Neuronal stem cell (in vitro differentiated cells): ENCODE results near the gene FN3KRP.

Source experiments
- DNase-seq: peaks from one replicate; pipeline ENCODE4 v3.0.0-alpha.2; 2013; ENCODE audit warnings: low spot score
- H2AFZ ChIP-seq: one replicate; pipeline ENCODE4 v1.6.1; 2013; ENCODE audit warnings: mild to moderate bottlenecking, low read length, inconsistent platforms
- H2AK5ac ChIP-seq: 2 replicates; pipeline ENCODE4 v1.6.1; 2013; ENCODE audit warnings: low read depth, mild to moderate bottlenecking, inconsistent platforms, low read length, moderate library complexity, mixed read lengths
- H2BK120ac ChIP-seq: 2 replicates; pipeline ENCODE4 v1.6.1; 2013; ENCODE audit warnings: low read depth, mild to moderate bottlenecking, inconsistent platforms, low read length, moderate library complexity, mixed read lengths
- H2BK12ac ChIP-seq: one replicate; pipeline ENCODE4 v1.6.1; 2013; ENCODE audit warnings: low read length, inconsistent platforms
- H2BK15ac ChIP-seq: 2 replicates; pipeline ENCODE4 v1.6.1; 2013; ENCODE audit warnings: mild to moderate bottlenecking, low read length, inconsistent platforms, mixed read lengths
- H2BK5ac ChIP-seq: one replicate; pipeline ENCODE4 v1.6.1; 2013; ENCODE audit warnings: inconsistent platforms, mild to moderate bottlenecking, low read length, moderate library complexity
- H3K14ac ChIP-seq: one replicate; pipeline ENCODE4 v1.6.1; 2013; ENCODE audit warnings: low read length, inconsistent platforms
- H3K18ac ChIP-seq: 2 replicates; pipeline ENCODE4 v1.6.1; 2013; ENCODE audit warnings: low read length, inconsistent platforms
- H3K23ac ChIP-seq: 2 replicates; pipeline ENCODE4 v1.6.1; 2013; ENCODE audit warnings: low read depth, mild to moderate bottlenecking, mixed read lengths, low read length, inconsistent platforms; ENCODE audit not compliant: poor library complexity
- H3K27ac ChIP-seq: replicated peaks from 3 replicates; pipeline ENCODE4 v1.5.1; 2013; ENCODE audit warnings: low read length, inconsistent platforms
- H3K27me3 ChIP-seq, 3 experiments: 2 replicates each; pipeline ENCODE4 v1.6.1; 2013; ENCODE audit warnings: low read length in 3 of 3, mild to moderate bottlenecking in 2 of 3, inconsistent platforms in 1 of 3, low read depth in 1 of 3, mixed read lengths in 1 of 3, moderate library complexity in 1 of 3; ENCODE audit not compliant: control insufficient read depth in 3 of 3, insufficient read depth in 3 of 3
- H3K36me3 ChIP-seq, 2 donors: replicated peaks in 1 of 2; 2 replicates each; pipeline ENCODE4 v1.6.1; 2013; ENCODE audit warnings: low read length in 2 of 2; ENCODE audit not compliant: control insufficient read depth in 2 of 2, insufficient read depth in 2 of 2
- H3K4ac ChIP-seq: 2 replicates; pipeline ENCODE4 v1.6.1; 2013; ENCODE audit warnings: inconsistent platforms, mild to moderate bottlenecking, low read length, moderate library complexity
- H3K4me1 ChIP-seq, 2 donors: 1 replicate in 1 of 2; 2 replicates in 1 of 2; pipeline ENCODE4 v1.6.1; 2013; ENCODE audit warnings: low read length in 2 of 2, low read depth in 1 of 2; ENCODE audit not compliant: control insufficient read depth in 2 of 2, insufficient read depth in 1 of 2
- H3K4me2 ChIP-seq: one replicate; pipeline ENCODE4 v1.6.1; 2013; ENCODE audit warnings: mild to moderate bottlenecking, low read length, inconsistent platforms; ENCODE audit not compliant: insufficient read depth, poor library complexity, severe bottlenecking
- H3K4me3 ChIP-seq, 2 donors: 2 replicates each; pipeline ENCODE4 v1.5.1; 2013; ENCODE audit warnings: low read length in 2 of 2, mild to moderate bottlenecking in 2 of 2, inconsistent platforms in 1 of 2, moderate library complexity in 1 of 2
- H3K79me1 ChIP-seq: one replicate; pipeline ENCODE4 v1.6.1; 2013; ENCODE audit warnings: low read depth, mild to moderate bottlenecking, inconsistent platforms, low read length, moderate library complexity
- H3K9ac ChIP-seq: one replicate; pipeline ENCODE4 v1.6.1; 2013; ENCODE audit warnings: mild to moderate bottlenecking, low read depth, low read length, inconsistent platforms; ENCODE audit not compliant: poor library complexity
- H3K9me3 ChIP-seq, 2 donors: replicated peaks in 1 of 2; 2 replicates each; pipeline versions ENCODE3 to v1.6.1; 2013; ENCODE audit warnings: low read length in 2 of 2, mild to moderate bottlenecking in 2 of 2, inconsistent platforms in 1 of 2, low read depth in 1 of 2, mixed read lengths in 1 of 2, moderate library complexity in 1 of 2; ENCODE audit not compliant: control insufficient read depth in 2 of 2, insufficient read depth in 1 of 2
- H4K8ac ChIP-seq: one replicate; pipeline ENCODE4 v1.6.1; 2013; ENCODE audit warnings: low read depth, mild to moderate bottlenecking, inconsistent platforms, low read length, moderate library complexity
- H4K91ac ChIP-seq: one replicate; pipeline ENCODE4 v1.6.1; 2013; ENCODE audit warnings: low read length, low read depth, mild to moderate bottlenecking, inconsistent platforms; ENCODE audit not compliant: poor library complexity
- WGBS, 2 donors: extraction: QIAGEN DNeasy Blood & Tissue Kit; methylation state at CpG; one replicate each; pipeline ENCODE4 v1.1.7; 2013; ENCODE audit warnings: missing lambda C conversion rate in 2 of 2, mixed read lengths in 1 of 2; ENCODE audit not compliant: insufficient read length in 2 of 2, insufficient replicate concordance in 1 of 2; ENCODE audit errors: extremely low coverage in 2 of 2; 5-methylcytosine and 5-hydroxymethylcytosine counted together

Gene FN3KRP

GRCh38 chr17:82678265-82678891 is 38.1 kb upstream of the FN3KRP start:
- DNase-seq: no peak
- Histone ChIP-seq H2BK120ac (no peak overlapping the region), H2BK5ac (no peak overlapping the region), H3K4ac (no peak overlapping the region), H3K9ac (no peak overlapping the region), H4K8ac (no peak overlapping the region), H3K36me3 (no peaks in the 10 kb centered on the region), H3K9me3 (peaks cover 6 to 13% of the 10 kb centered on the region in 2 donors), H2BK15ac (no peak overlapping the region), H4K91ac (no peak overlapping the region), H3K27ac (no peak overlapping the region), H2AK5ac (no peak overlapping the region), H3K23ac (no peak overlapping the region), H3K4me3 (no peak overlapping the region), H3K27me3 (no peaks in the 10 kb centered on the region), H3K4me2 (no peak overlapping the region), H3K18ac (no peak overlapping the region), H3K79me1 (peaks cover 3% of the 10 kb centered on the region), H3K4me1 (peaks cover 0 to 2% of the 10 kb centered on the region in 2 donors), H3K14ac (no peak overlapping the region), H2BK12ac (no peak overlapping the region), H2AFZ (no peak overlapping the region)
- no CpG with 5 or more reads among the region's 14 CpGs for WGBS, 2 donors

GRCh38 chr17:82679586-82680465 is 36.7 kb upstream of the FN3KRP start:
- H3K27ac ChIP-seq: no peak overlapping the region
- no peak overlapping the region for H3K4me2 ChIP-seq
- H2BK15ac ChIP-seq: no peak overlapping the region
- no peak overlapping the region for H4K8ac ChIP-seq
- peaks cover 4 to 13% of the 10 kb centered on the region in 2 donors for H3K9me3 ChIP-seq
- peak overlapping the region; percentile 57 for H3K18ac ChIP-seq
- H3K27me3 ChIP-seq: no peaks in the 10 kb centered on the region
- no peak overlapping the region for H4K91ac ChIP-seq
- H3K4me1 ChIP-seq: peaks cover 0 to 2% of the 10 kb centered on the region in 2 donors
- H3K23ac ChIP-seq: peak overlapping the region; percentile 43
- H3K14ac ChIP-seq: peak overlapping the region; percentile 17
- H3K4me3 ChIP-seq: no peak overlapping the region
- H2AK5ac ChIP-seq: peak overlapping the region; percentile 75
- peak overlapping the region; percentile 66 for H3K4ac ChIP-seq
- H2BK12ac ChIP-seq: peak overlapping the region; percentile 22
- no peaks in the 10 kb centered on the region for H3K36me3 ChIP-seq
- H2BK5ac ChIP-seq: no peak overlapping the region
- H2BK120ac ChIP-seq: no peak overlapping the region
- no peak overlapping the region for H3K9ac ChIP-seq
- H3K79me1 ChIP-seq: peaks cover 3% of the 10 kb centered on the region
- no peak for DNase-seq
- no CpG with 5 or more reads among the region's 28 CpGs for WGBS, 2 donors
- no peak overlapping the region for H2AFZ ChIP-seq

- no peaks in the 10 kb centered on the region for H3K79me1 ChIP-seq
- no peak overlapping the region for H3K27ac ChIP-seq
- no peaks in the 10 kb centered on the region for H3K36me3 ChIP-seq
- DNase-seq: no peak
- no peak overlapping the region for H2BK5ac ChIP-seq
- H2AK5ac ChIP-seq: no peak overlapping the region
- H3K4me1 ChIP-seq: peaks cover 0 to 2% of the 10 kb centered on the region in 2 donors
- no peak overlapping the region for H2BK12ac ChIP-seq
- no peak overlapping the region for H3K9ac ChIP-seq
- no peaks in the 10 kb centered on the region for H3K27me3 ChIP-seq
- no peak overlapping the region for H2BK120ac ChIP-seq
- H3K14ac ChIP-seq: no peak overlapping the region
- H3K23ac ChIP-seq: no peak overlapping the region
- H2BK15ac ChIP-seq: no peak overlapping the region
- no peak overlapping the region for H3K4me2 ChIP-seq
- no peak overlapping the region for H4K8ac ChIP-seq
- peaks cover 4 to 13% of the 10 kb centered on the region in 2 donors for H3K9me3 ChIP-seq
- H3K18ac ChIP-seq: no peak overlapping the region
- no peak overlapping the region for H2AFZ ChIP-seq
- H4K91ac ChIP-seq: no peak overlapping the region
- H3K4me3 ChIP-seq: no peak overlapping the region
- no CpG with 5 or more reads among the region's 3 CpGs for WGBS, 2 donors
- no peak overlapping the region for H3K4ac ChIP-seq
These were observed 35.0 kb upstream of the FN3KRP start for GRCh38 chr17:82681547-82681946.

- H2BK15ac ChIP-seq: no peak overlapping the region
- H3K4ac ChIP-seq: no peak overlapping the region
- no peak overlapping the region for H3K4me3 ChIP-seq
- H2BK5ac ChIP-seq: no peak overlapping the region
- H4K91ac ChIP-seq: no peak overlapping the region
- no peak overlapping the region for H3K23ac ChIP-seq
- no peak overlapping the region for H4K8ac ChIP-seq
- H3K36me3 ChIP-seq: no peaks in the 10 kb centered on the region
- WGBS, 2 donors: no CpG with 5 or more reads among the region's 1 CpG
- H2AFZ ChIP-seq: no peak overlapping the region
- no peak overlapping the region for H3K27ac ChIP-seq
- no peak overlapping the region for H3K9ac ChIP-seq
- no peak overlapping the region for H3K4me2 ChIP-seq
- H3K9me3 ChIP-seq: peaks cover 4 to 13% of the 10 kb centered on the region in 2 donors
- no peaks in the 10 kb centered on the region for H3K79me1 ChIP-seq
- H3K4me1 ChIP-seq: no peaks in the 10 kb centered on the region
- no peak overlapping the region for H3K14ac ChIP-seq
- no peak for DNase-seq
- H2AK5ac ChIP-seq: no peak overlapping the region
- no peak overlapping the region for H2BK12ac ChIP-seq
- no peaks in the 10 kb centered on the region for H3K27me3 ChIP-seq
- H3K18ac ChIP-seq: no peak overlapping the region
- no peak overlapping the region for H2BK120ac ChIP-seq
These were observed 33.0 kb upstream of the FN3KRP start for GRCh38 chr17:82683534-82683933.
